GM18508 (cell line): ENCODE results near the gene CTIF.

Experiments used
- ATAC-seq: cut with Tn5 transposase; IDR thresholded peaks from one replicate; pipeline ENCODE4 v1.9.1; 2021; ENCODE audit warnings: moderate number of reproducible peaks; ENCODE audit not compliant: insufficient read depth, unreplicated experiment

The CTIF gene

GRCh38 chr18:48660346-48661228 lies 121.8 kb downstream of the CTIF start:
- ATAC-seq: no peak

GRCh38 chr18:48661421-48661820 lies 122.6 kb downstream of the CTIF start:
- ATAC-seq: no peak

- no peak for ATAC-seq
Observed at GRCh38 chr18:48662011-48662661, 123.3 kb downstream of the CTIF start.

GRCh38 chr18:48663096-48663930 lies 124.5 kb downstream of the CTIF start:
- ATAC-seq: no peak

- no peak for ATAC-seq
Observed at GRCh38 chr18:48663931-48664847, 125.4 kb downstream of the CTIF start.

DNA sequence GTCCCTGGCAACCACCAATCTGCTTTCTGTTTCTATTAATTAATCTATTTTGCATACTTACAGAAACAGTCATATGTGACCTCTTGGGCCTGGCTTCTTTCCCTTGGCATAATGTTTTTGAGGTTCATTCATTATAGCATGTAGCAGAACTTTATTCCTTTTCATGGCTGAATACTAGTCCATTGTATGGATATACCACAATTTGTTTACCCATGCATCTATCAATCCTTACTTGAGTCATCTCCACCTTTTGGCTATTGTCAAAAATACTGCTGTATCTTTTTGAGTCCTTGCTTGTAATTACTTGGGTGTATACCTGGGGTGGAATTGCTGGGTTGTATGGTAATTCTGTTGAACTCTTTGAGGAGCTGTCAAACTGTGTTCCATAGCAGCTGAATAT lies 126.8 kb downstream of the CTIF start:
- ATAC-seq: no peak

- no peak for ATAC-seq
Observed at GRCh38 chr18:48666613-48667012, 127.8 kb downstream of the CTIF start.

DNA sequence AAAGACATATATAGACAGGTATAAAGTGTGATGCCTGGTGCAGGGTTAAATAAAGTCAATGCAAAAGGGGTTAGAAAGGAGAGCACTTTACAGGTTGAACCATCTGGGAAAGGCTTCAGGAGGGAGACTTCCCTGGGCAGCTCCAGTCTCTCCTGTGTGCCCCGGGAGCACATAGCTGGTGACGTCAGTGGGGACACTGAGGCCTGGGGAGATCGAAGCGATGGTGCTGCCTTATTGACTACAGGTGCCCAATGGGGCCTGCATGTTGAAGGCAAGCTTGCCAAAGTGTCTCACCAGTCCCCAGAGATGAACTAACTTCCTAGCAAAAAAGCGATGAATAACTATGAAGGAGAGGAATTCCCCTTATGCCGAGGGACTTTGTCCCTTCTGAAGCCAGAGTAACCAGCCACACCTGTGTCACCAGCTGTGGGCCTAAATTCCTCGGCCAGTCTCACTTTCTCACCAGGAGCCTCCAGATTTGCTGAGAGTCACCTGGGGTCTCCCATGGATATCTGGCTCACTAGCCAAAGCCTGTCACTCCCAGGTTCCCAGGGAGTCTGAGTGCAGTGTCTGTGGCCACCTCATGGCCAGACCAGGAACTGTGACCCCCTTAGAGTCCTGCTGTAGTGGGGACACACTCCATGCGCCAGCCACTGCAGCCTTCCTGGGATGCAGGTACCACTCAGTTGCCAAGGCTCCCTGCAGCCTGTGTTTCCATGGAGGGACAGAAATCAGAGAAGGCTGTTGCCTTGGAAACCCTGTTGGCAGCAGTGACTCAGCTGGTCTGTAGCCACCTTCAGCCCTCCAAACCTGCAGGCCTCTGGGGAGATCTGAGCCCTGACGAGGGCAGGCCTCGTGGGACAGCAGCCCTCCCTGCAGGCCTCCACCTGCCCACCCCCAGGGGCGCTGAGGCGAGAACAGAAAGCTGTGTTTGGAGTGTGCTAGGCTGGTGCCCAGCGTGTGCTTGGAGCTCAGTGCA lies 128.7 kb downstream of the CTIF start:
- no peak for ATAC-seq

DNA sequence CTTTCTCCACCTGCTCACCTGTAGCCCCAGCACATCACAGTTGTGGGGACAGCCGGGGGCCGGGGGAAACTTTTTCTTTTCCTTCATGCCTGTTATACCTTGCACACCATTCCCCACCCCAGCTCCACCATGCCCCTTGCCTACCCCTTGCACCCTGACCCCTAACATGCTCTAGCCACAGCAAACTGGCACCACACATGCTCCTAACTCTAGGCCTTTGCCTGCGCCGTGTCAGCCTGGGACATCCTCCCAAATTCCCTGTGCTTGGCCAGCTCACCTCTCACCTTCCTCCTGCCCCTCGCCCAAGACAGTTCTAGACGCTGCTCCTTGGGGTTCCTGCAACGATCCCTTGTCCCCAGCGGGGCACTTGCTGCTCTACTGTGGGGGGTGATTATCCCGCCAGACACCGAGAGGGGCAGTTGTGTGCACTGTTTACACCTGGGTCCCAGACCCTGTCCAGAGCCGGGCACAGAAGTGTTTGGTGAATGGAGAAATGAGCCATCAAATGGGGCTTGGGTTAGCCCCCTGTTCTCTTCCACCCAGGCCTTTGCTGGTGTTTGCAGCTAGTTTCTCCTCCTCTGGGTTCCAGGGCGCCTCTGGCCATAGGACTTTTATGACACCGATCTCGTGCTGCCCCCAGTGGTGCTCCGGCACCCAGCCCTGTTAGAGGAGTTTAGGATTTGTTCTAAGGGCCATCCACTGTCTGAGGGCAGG lies 129.8 kb downstream of the CTIF start:
- ATAC-seq: no peak

DNA sequence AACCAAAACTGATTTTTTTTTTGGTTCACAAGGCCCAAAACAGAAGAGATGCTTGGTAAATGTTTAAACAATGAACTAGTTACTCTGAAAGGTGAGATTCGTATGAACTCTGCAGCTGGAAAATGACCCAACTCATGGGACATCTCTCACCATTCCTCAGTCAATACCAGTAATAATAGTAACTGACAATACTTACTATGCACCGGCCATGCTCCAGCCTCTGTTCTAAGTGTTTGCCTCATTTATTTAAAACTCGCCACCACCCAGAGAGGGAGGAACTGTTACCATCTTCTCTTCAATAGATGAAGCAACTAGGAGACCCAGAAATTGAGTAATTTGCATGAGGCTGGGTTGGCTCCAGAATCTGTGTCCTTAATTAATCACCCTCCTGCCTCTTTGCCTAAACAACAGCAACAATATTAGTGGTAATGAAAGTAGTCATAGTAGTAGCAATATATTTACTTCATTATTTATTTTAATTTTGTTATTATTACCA lies 130.4 kb downstream of the CTIF start:
- ATAC-seq: no peak

DNA sequence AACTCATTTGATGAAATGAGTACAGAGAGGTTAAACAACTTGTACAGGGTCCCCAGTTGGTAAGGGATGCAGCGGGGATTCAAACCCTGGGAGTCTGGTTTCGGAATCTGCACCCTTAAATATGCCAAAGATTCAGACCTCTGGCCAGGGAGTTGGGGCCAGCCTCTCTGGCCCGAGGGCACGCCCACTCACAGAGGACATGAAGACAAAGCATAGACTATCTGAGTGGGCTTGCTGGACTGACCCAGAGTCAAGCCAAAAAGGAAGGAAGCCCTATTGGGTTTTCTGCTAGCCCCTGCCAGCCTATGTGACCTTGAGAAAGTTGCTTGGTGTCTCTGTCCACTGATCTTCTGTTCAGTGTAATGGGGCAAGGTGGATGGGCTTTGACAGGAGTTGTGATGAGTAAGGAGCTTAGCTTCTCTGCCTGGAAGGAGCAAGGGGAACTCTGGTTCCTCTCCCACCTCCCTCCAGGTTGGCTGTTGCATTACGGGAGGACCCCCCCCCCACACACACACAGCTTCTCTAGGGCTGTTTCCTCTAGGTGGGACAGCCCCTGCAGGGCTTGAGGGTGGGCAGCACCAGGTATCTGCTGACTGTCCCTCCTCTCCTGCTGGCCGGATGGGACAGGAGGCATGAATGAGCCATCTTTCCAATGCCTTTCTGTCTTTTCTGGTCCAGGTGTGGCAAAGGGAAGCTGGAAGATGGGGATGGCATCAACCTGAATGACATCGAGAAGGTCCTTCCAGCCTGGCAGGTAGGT lies 131.3 kb downstream of the CTIF start:
- ATAC-seq: no peak

DNA sequence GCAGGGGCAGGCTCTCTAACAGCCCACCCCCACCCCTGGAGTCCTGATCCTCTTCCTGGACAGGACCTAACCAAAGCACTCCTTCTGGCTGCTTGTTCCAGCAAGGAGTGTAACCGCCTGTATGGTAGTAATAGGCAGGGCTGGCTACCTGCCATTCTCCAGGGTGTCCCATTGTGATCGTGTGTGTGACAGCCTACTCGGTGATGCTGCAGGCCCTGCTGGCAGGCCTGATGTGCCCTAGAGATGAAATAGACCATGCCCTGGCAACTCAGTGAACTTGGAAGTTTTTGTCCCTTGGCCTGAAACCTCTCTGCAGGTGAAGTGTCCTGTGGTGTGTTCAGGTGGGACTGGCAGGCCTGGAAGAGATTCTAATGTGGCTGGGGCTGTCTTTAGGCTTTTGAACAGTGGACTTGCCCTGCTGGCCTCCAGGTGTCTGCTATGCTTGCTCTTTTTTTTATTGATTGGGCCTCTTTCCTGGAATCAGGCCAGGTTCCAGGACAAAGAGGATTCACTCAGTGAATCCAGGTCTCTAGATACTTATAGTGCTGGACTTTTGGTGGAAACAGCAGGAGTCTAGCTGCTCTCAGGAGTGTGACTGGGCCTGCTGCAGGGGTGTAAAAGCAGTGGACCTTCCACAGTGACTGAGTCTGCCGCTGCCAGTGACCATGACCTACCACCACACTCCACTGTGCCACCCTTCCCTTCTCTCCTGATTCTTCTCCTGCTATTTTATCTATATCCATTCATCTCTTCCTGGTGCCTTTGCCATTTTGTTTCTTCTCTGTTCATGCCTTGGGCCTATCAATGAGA lies 132.1 kb downstream of the CTIF start:
- ATAC-seq: no peak

DNA sequence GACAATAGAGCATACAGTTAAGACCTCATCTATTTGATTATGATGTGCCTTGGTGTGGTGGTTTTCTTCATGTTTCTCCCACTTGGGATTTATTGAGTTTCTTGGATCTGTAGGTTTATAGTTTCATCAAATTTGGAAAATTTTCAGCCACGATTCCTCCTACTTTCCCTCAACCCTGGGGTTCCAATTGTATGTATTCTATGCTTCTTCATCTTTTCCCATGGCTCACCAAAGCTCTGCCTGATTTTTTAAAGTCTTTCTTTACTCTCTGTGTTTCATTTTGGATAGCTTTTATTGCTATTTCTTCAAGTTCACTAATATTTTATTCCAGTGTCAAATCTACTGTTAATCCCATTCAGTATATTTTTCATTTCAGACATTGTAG lies 132.7 kb downstream of the CTIF start:
- no peak for ATAC-seq

DNA sequence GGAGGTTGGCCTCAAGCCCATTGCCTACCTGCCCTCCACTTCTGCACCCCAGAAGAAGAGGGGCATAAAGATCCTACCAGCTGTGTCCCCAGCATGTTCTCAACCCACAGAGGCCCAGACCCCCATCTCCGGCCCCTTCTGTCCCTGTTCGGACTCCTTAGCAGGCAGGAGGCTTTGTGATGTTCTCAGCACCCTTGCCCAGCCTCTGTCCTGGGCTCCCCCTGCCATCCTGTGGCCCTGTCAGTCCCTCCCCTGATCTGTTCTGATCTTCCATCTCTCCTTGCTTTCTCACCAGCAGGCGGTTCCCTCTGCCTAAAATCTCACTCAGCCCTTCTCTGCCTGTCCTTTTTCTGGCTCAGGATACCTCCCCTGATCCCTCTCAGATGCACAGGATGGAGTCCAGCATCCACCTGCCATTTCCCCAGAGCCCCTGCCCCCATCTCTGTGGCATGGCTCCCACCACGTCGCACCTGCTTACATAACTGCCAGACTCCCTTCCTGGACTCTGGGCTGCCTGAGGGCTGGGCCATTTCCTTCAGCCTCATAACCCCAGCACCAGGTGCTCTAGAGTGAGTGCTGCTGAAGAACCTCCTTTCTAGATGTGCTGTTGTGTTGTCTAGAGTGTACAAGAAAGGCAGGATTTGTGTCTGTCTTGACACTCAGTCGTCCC lies 134.0 kb downstream of the CTIF start:
- no peak for ATAC-seq

- no peak for ATAC-seq
Observed at GRCh38 chr18:48673456-48673852, 134.6 kb downstream of the CTIF start.
